K562 (cell line): ENCODE measurements around the gene ALCAM. TPM values are rescaled to one million over a fixed set of nuclear protein-coding genes. Genes with fewer than 3 reads are reported as not detected.

Source experiments
- ATAC-seq: fragments of 200-7000 bp; cut with Tn5 transposase; 3 replicates; pipeline ENCODE4 v1.9.1; 2020; ENCODE audit warnings: moderate library complexity
- BruUV-seq: library from RNA; stranded (reverse); fragments of 400-500 nt; replicated peaks from 2 replicates; lab custom pipeline; 2021; lab: Mats Ljungman, UMichigan
- CTCF ChIA-PET: fragments of 300-600 bp; formaldehyde crosslinking; extraction: SDS; loops from one replicate; lab custom pipeline; 2021; ENCODE audit warnings: low intra/inter-chr PET ratio; lab: Yijun Ruan, JAX
- POLR2A ChIA-PET: fragments of 300-600, 350-650 bp; sonication (Branson Sonifier 250); formaldehyde crosslinking; extraction: SDS; loops from one replicate; lab custom pipeline; 2021; ENCODE audit warnings: antibody characterized with exemption, inconsistent platforms; lab: Yijun Ruan, JAX
- DNase-seq, 4 experiments: peaks; one replicate each; pipeline versions ENCODE4 v3.0.0 to v3.0.0-alpha.2; 2011 to 2018; ENCODE audit warnings: low spot score in 3 of 4, mixed read lengths in 3 of 4; ENCODE audit errors: extremely low read depth in 1 of 4
- FAIRE-seq: peaks from 2 replicates; lab custom pipeline; 2011; peaks lifted over from hg19 to GRCh38; lab: Jason Lieb, UNC
- H2AFZ ChIP-seq: 2 replicates; pipeline ENCODE4 v1.6.0; 2011; ENCODE audit warnings: low read depth, low read length, control low read depth, inconsistent platforms
- H3K27ac ChIP-seq: fragments of 200-600 bp; 3 replicates; pipeline ENCODE4 v1.8.0; 2011; ENCODE audit warnings: low read depth, mild to moderate bottlenecking, control low read depth, inconsistent platforms, low read length, moderate library complexity, mixed read lengths; ENCODE audit errors: extremely low read depth
- H3K27me3 ChIP-seq, 2 experiments: fragments of 300-600 bp in 1 of 2; 2 replicates in 1 of 2; 3 replicates in 1 of 2; pipeline versions ENCODE4 v1.6.0 to v1.8.0; 2011; ENCODE audit warnings: inconsistent platforms in 2 of 2, low read length in 2 of 2, mild to moderate bottlenecking in 1 of 2, mixed read lengths in 1 of 2, moderate library complexity in 1 of 2; ENCODE audit not compliant: control insufficient read depth in 2 of 2, insufficient read depth in 2 of 2
- H3K36me3 ChIP-seq: fragments of 300-600 bp; 3 replicates; pipeline ENCODE4 v1.8.0; 2011; ENCODE audit warnings: mild to moderate bottlenecking, low read length, inconsistent platforms; ENCODE audit not compliant: control insufficient read depth, insufficient read depth
- H3K4me1 ChIP-seq, 2 experiments: fragments of 200-600 bp in 1 of 2; replicated peaks in 1 of 2; 2 replicates in 1 of 2; 3 replicates in 1 of 2; pipeline versions ENCODE4 v1.5.1 to v1.8.0; 2011; ENCODE audit warnings: inconsistent platforms in 2 of 2, low read length in 2 of 2, mild to moderate bottlenecking in 1 of 2, mixed read lengths in 1 of 2, moderate library complexity in 1 of 2; ENCODE audit not compliant: control insufficient read depth in 2 of 2, insufficient read depth in 2 of 2
- H3K4me2 ChIP-seq: 2 replicates; pipeline ENCODE4 v1.6.1; 2011; ENCODE audit warnings: low read length, control low read depth, inconsistent platforms, mixed read lengths; ENCODE audit not compliant: insufficient read depth
- H3K4me3 ChIP-seq: fragments of 200-600 bp; sonication (generic), shearing (Covaris generic); 2 replicates; pipeline ENCODE4 v1.5.1; 2016; ENCODE audit warnings: control low read depth, inconsistent platforms
- H3K79me2 ChIP-seq: fragments of 200-600 bp; 3 replicates; pipeline ENCODE4 v1.8.0; 2011; ENCODE audit warnings: low read length, inconsistent platforms; ENCODE audit not compliant: control insufficient read depth, insufficient read depth
- H3K9ac ChIP-seq, 2 experiments: 2 replicates each; pipeline versions ENCODE4 v1.6.0 to v1.6.1; 2011; ENCODE audit warnings: low read depth in 2 of 2, low read length in 2 of 2, control low read depth in 1 of 2, inconsistent platforms in 1 of 2, mild to moderate bottlenecking in 1 of 2, mixed read lengths in 1 of 2; ENCODE audit not compliant: insufficient read depth in 1 of 2
- H3K9me1 ChIP-seq: one replicate; pipeline ENCODE4 v1.6.0; 2011; ENCODE audit warnings: inconsistent platforms, mild to moderate bottlenecking, low read length, moderate library complexity; ENCODE audit not compliant: control insufficient read depth, insufficient read depth
- H3K9me3 ChIP-seq: replicated peaks from 2 replicates; pipeline ENCODE4 v1.5.1; 2011; ENCODE audit warnings: low read depth, low read length, inconsistent platforms; ENCODE audit not compliant: control insufficient read depth, insufficient read depth
- H4K20me1 ChIP-seq: replicated peaks from 2 replicates; pipeline ENCODE4 v1.6.1; 2011; ENCODE audit warnings: low read length, inconsistent platforms, mixed read lengths; ENCODE audit not compliant: control insufficient read depth, insufficient read depth
- BCL6 ChIP-seq: fragments of 250-450 bp; sonication (Bioruptor Pico); IDR thresholded peaks from 2 replicates; pipeline ENCODE4 v1.4.0; 2020
- DACH1 ChIP-seq: fragments of 450-650 bp; IDR thresholded peaks from 2 replicates; pipeline ENCODE4 v1.6.1; 2018; ENCODE audit not compliant: partially characterized antibody
- FOXP4 ChIP-seq: sonication (generic); formaldehyde crosslinking; IDR thresholded peaks from 2 replicates; pipeline ENCODE4 v1.8.0; 2022; ENCODE audit warnings: mild to moderate bottlenecking, missing genetic modification reagents, borderline replicate concordance
- IRF2 ChIP-seq: sonication (generic); formaldehyde crosslinking; IDR thresholded peaks from 2 replicates; pipeline ENCODE4 v1.8.1; 2022; ENCODE audit warnings: mild to moderate bottlenecking, missing genetic modification reagents
- KLF10 ChIP-seq: fragments of 250-450 bp; sonication (Bioruptor Pico); IDR thresholded peaks from 2 replicates; pipeline ENCODE4 v1.6.1; 2021; ENCODE audit warnings: matching md5 sums
- RFX5 ChIP-seq: IDR thresholded peaks from 2 replicates; pipeline ENCODE4 v1.6.1; 2011; ENCODE audit warnings: low read depth, mild to moderate bottlenecking, improper control_type of control experiment, low read length
- YBX1 ChIP-seq: fragments of 450-650 bp; IDR thresholded peaks from 2 replicates; pipeline ENCODE4 v1.7.1; 2016; ENCODE audit warnings: mild to moderate bottlenecking
- in situ Hi-C: fragments of 300-500 bp; cut with MboI; formaldehyde crosslinking; loops from 4 replicates; pipeline ENCODE4 v1.15.0; 2018; ENCODE audit warnings: inconsistent platforms, mixed read lengths
- intact Hi-C: fragments of 100-400 bp; cut with micrococcal nuclease; formaldehyde crosslinking; loops from 2 replicates; pipeline ENCODE4 v1.14.2; 2022
- polyA plus RNA-seq, 8 experiments: library from polyadenylated mRNA; depleted of rRNA in 4 of 8; stranded (reverse) in 5 of 8; unstranded in 3 of 8; fragments of >200 nt; fragmentation: Nextera tagmentation in 2 of 8; fragmentation: Illumina TruSeq in 1 of 8; extraction: Ambion mirVana in 2 of 8; extraction: Trizol in 1 of 8; gene quantifications; 2 replicates each; pipeline versions ENCODE4 v1.2.1 to v1.2.3, GENCODE V29; 2011 to 2014; ENCODE audit warnings: inconsistent platforms in 1 of 8, missing spikeins in 1 of 8
- total RNA-seq, 7 experiments: library from RNA; depleted of rRNA in 6 of 7; stranded (reverse); fragments of >200 nt in 6 of 7; fragmentation: Illumina TruSeq in 2 of 7; extraction: Trizol in 2 of 7; gene quantifications; 2 replicates each; pipeline versions ENCODE4 v1.2.1 to v1.2.3, GENCODE V29; 2011 to 2021; ENCODE audit warnings: low replicate concordance in 1 of 7

ALCAM gene
- total and polyA plus RNA-seq, 9 of the 15 experiments (the other 6 are each of a cell fraction or from before 2014, with no cell fraction given): 0.03 to 0.98 (median 0.14) TPM; not detected in 1

- no peaks in the 10 kb centered on the region for H3K79me2 ChIP-seq
- no peaks in the 10 kb centered on the region for H3K9me1 ChIP-seq
- FAIRE-seq (no peak), ATAC-seq (no peak), DNase-seq (no peak)
- no peak overlapping the region for H3K4me2 ChIP-seq
- BruUV-seq: no TSS peak
- no peaks in the 10 kb centered on the region for H3K36me3 ChIP-seq
- no peaks in the 10 kb centered on the region for H3K27me3 ChIP-seq
- H3K27ac ChIP-seq: no peak overlapping the region
- TF ChIP-seq KLF10 (CRISPR knock-in tag): no peak
- TF ChIP-seq RFX5: no peak
- TF ChIP-seq FOXP4 (CRISPR knock-in tag): no peak
- no peak for TF ChIP-seq BCL6 (CRISPR knock-in tag)
- TF ChIP-seq YBX1: no peak
- TF ChIP-seq IRF2 (CRISPR knock-in tag): no peak
- no peak for TF ChIP-seq DACH1
- no peak overlapping the region for H2AFZ ChIP-seq
- no peaks in the 10 kb centered on the region for H3K9me3 ChIP-seq
- intact Hi-C loops (no loop called here), in situ Hi-C loops (no loop called here)
- CTCF ChIA-PET: no interaction called here
- no peaks in the 10 kb centered on the region for H3K4me1 ChIP-seq
- no peak overlapping the region for H3K4me3 ChIP-seq
- no peaks in the 10 kb centered on the region for H4K20me1 ChIP-seq
- POLR2A ChIA-PET: no interaction called here
- no peak overlapping the region for H3K9ac ChIP-seq
These were observed 31.7 kb downstream of the ALCAM start for GRCh38 chr3:105398437-105398836.
